Gastrocnemius medialis (tissue), 4 donors: ENCODE data around the gene PNCK. TPM values are rescaled to one million over a fixed set of nuclear protein-coding genes. Genes with fewer than 3 reads are reported as not detected.

Experiments used
- ATAC-seq, 2 donors: fragments of 150-250 bp; one replicate each; pipeline ENCODE4 v1.9.1; 2016
- DNase-seq, 2 donors: peaks; one replicate each; pipeline ENCODE4 v3.0.0-alpha.2; 2019
- H3K27ac ChIP-seq, 4 donors: fragments of 200-600 bp; sonication (generic); 1 replicate in 1 of 4; 2 replicates in 3 of 4; pipeline ENCODE4 v1.5.1; 2016 to 2018; ENCODE audit warnings: mild to moderate bottlenecking in 2 of 4, moderate library complexity in 1 of 4
- H3K27me3 ChIP-seq, 3 donors: fragments of 200-600 bp; sonication (generic) in 2 of 3; 1 replicate in 1 of 3; 2 replicates in 2 of 3; pipeline versions ENCODE4 v1.5.1 to v1.6.0; 2016 to 2019; ENCODE audit warnings: mild to moderate bottlenecking in 1 of 3, moderate library complexity in 1 of 3
- H3K36me3 ChIP-seq, 2 donors: fragments of 200-600 bp; sonication (generic) in 1 of 2; one replicate each; pipeline ENCODE4 v1.5.1; 2017 to 2018
- H3K4me1 ChIP-seq, 2 donors: fragments of 200-600 bp; sonication (generic) in 1 of 2; one replicate each; pipeline ENCODE4 v1.5.1; 2016 to 2017; ENCODE audit warnings: mild to moderate bottlenecking in 2 of 2
- H3K4me3 ChIP-seq, 4 donors: fragments of 200-600 bp; sonication (generic) in 3 of 4; 1 replicate in 1 of 4; 2 replicates in 3 of 4; pipeline ENCODE4 v1.5.1; 2016 to 2019; ENCODE audit warnings: mild to moderate bottlenecking in 2 of 4
- H3K9me3 ChIP-seq, 3 donors: fragments of 200-600 bp; sonication (generic) in 2 of 3; 1 replicate in 1 of 3; 2 replicates in 2 of 3; pipeline ENCODE4 v1.5.1; 2016 to 2019
- CTCF ChIP-seq, 5 experiments: fragments of 450-650 bp in 3 of 5; fragments of 200-600 bp in 2 of 5; sonication (generic) in 2 of 5; IDR thresholded peaks in 4 of 5; conservative IDR thresholded peaks in 1 of 5; 1 replicate in 4 of 5; 2 replicates in 1 of 5; pipeline ENCODE4 v1.5.1; 2016 to 2019; ENCODE audit warnings: antibody characterized with exemption in 5 of 5, mild to moderate bottlenecking in 3 of 5, moderate library complexity in 3 of 5
- POLR2A ChIP-seq, 2 donors: fragments of 450-650 bp; IDR thresholded peaks; one replicate each; pipeline ENCODE4 v1.6.1; 2017; ENCODE audit warnings: antibody characterized with exemption in 2 of 2, mild to moderate bottlenecking in 2 of 2, moderate library complexity in 2 of 2
- in situ Hi-C, 4 donors: fragments of 200-750 bp; cut with MboI; loops; one replicate each; pipeline versions ENCODE4 v1.15.0 to v1.8.0; 2017; ENCODE audit warnings: low sequenced_read_pairs in 4 of 4
- intact Hi-C: fragments of 100-400 bp; cut with DNase I; formaldehyde crosslinking; loops from one replicate; pipeline ENCODE4 v1.15.1; 2023; ENCODE audit warnings: low total_unique reads
- total RNA-seq, 4 donors: library from RNA; depleted of rRNA; stranded (reverse); fragments of >200 nt; gene quantifications; one replicate each; pipeline versions ENCODE4 v1.1.0 to v1.2.3, GENCODE V29; 2016

The PNCK gene
- total RNA-seq, 4 donors from 2014 or later: 0.98 to 1.6 TPM; not detected in 2

GRCh38 chrX:153717445-153717844, 43.8 kb upstream of the PNCK start:
- H3K27ac ChIP-seq: no peak overlapping the region
- no peak for ATAC-seq
- intact Hi-C loops: no loop called here
- peaks cover 0 to 29% of the 10 kb centered on the region in 2 donors for H3K36me3 ChIP-seq
- H3K4me3 ChIP-seq: no peak overlapping the region
- in situ Hi-C loops: no loop called here
- no peak for DNase-seq
- TF ChIP-seq POLR2A (IDR thresholded peaks at IDR 0.05) (no peak), CTCF (IDR thresholded peaks at IDR 0.05 in 4 of 5, conservative IDR thresholded peaks at IDR 0.05 in 1 of 5) (no peak)
- no peaks in the 10 kb centered on the region for H3K27me3 ChIP-seq
- H3K9me3 ChIP-seq: no peaks in the 10 kb centered on the region
- H3K4me1 ChIP-seq: no peaks in the 10 kb centered on the region

GRCh38 chrX:153714256-153714655, 40.6 kb upstream of the PNCK start:
- in situ Hi-C loops: no loop called here
- Histone ChIP-seq H3K4me3 (no peak overlapping the region), H3K36me3 (peaks cover 0 to 9% of the 10 kb centered on the region in 2 donors), H3K9me3 (no peaks in the 10 kb centered on the region), H3K4me1 (peaks cover 5 to 9% of the 10 kb centered on the region in 2 donors), H3K27ac (no peak overlapping the region), H3K27me3 (no peaks in the 10 kb centered on the region)
- DNase-seq: no peak
- TF ChIP-seq POLR2A (IDR thresholded peaks at IDR 0.05): no peak
- TF ChIP-seq CTCF (IDR thresholded peaks at IDR 0.05 in 4 of 5, conservative IDR thresholded peaks at IDR 0.05 in 1 of 5): no peak
- intact Hi-C loops: no loop called here
- no peak for ATAC-seq

DNA sequence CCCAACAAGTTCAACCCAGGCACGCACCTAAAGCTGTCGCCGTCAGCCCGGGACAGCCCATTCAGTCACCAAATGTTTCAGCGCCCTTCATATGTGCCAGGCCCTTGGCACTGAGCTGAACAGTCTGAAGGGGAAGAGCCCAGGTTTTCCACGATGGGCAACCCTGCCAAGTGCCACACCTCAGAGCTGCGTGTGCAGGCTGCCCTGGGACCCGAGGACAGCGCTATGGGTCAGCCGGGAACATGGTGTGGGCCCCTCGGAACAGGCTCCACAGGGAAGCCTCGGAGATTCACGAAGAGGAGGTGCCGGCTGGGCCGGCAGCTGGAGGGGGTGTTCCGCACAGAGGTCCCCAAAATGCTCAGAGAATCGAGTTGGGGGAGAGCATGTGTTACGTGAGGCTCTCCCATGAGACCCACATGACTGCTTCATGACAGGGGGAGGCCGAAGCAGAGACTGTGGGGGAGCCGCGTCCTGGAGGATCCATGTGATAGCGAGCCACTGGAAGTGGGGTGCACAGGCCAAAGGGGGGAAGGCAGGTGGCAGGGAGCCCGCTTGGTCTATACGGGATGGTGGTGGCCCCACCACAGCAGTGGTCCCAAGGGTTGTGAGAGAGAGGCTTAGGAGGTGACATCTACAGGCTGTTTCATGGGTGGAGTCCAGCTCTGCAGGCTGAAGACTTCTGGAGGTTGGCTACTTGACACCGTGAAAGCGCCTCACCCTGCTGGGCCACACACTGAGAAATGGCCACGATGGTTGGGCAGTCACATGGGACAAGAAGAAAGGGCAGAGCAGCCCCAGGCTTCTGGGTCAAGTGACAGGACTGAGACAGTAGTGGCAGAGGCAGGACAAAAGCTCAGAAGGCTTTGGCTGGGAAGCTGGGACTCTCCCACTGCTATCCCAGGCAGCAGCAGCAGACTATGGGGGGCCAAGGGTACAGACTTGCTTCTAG, 36.4 kb upstream of the PNCK start:
- DNase-seq: peak in 1 of 2 donors; percentile 69
- in situ Hi-C loops (no loop called here), intact Hi-C loops (loop anchor here (10.0 kb wide), 1 partner anchor 335 kb away; no protein-coding TSS in a partner anchor)
- Histone ChIP-seq H3K27me3 (no peaks in the 10 kb centered on the region), H3K4me3 (no peak overlapping the region), H3K36me3 (peaks cover 0 to 5% of the 10 kb centered on the region in 2 donors), H3K9me3 (no peaks in the 10 kb centered on the region), H3K27ac (peak overlapping the region; percentile 85 to 91 (median 90)), H3K4me1 (peaks cover 9 to 28% of the 10 kb centered on the region in 2 donors)
- TF ChIP-seq POLR2A (IDR thresholded peaks at IDR 0.05) (no peak), CTCF (IDR thresholded peaks at IDR 0.05 in 4 of 5, conservative IDR thresholded peaks at IDR 0.05 in 1 of 5) (no peak)
- ATAC-seq: peak; percentile 22 to 32

DNA sequence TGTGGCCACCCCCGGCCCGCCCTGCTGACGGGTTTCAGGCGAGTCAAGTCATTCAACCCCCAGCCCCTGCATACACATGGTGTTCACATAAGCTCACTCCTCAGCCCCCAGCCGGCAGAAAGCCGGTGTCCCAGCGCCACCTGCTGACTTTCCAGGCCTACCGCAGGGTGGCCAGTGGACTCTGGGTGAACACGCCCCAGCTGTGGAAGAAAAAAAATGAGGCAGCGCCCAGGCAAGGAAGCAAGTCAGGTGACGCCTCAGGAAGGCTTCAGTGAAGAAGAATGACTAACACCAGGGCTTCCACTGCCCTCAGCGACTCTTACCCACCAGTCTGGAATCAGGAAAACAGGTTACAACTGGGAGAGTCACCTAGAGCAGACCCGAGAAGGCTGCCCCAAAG, 34.8 kb upstream of the PNCK start:
- peak; percentile 70 to 87 for DNase-seq
- Histone ChIP-seq H3K4me3 (no peak overlapping the region), H3K27ac (peak overlapping the region; percentile 85 to 91 (median 90))

More for the DNA sequence above, 34.8 kb upstream of the PNCK start:
- in situ Hi-C loops: no loop called here
- H3K9me3 ChIP-seq: no peaks in the 10 kb centered on the region
- H3K36me3 ChIP-seq: no peaks in the 10 kb centered on the region
- TF ChIP-seq CTCF (IDR thresholded peaks at IDR 0.05 in 4 of 5, conservative IDR thresholded peaks at IDR 0.05 in 1 of 5) (peak; percentile 58 to 80 (median 72)), POLR2A (IDR thresholded peaks at IDR 0.05) (no peak)
- ATAC-seq: peak; percentile 49 to 62
- H3K27me3 ChIP-seq: no peaks in the 10 kb centered on the region
- peaks cover 17 to 44% of the 10 kb centered on the region in 2 donors for H3K4me1 ChIP-seq
- intact Hi-C loops: loop anchor here (1.0 to 10.0 kb wide), 2 partner anchors 21 to 336 kb away; partner anchors contain the start of gene SLC6A8
